Nephron (organoid): Measurements from ENCODE around the gene PRR23E.

Experiments used
- H3K27ac Mint-ChIP-seq, 3 experiments: 2 replicates each; pipeline ENCODE4 v1.8.0; 2020; ENCODE audit warnings: mixed read lengths in 3 of 3, mild to moderate bottlenecking in 2 of 3, moderate library complexity in 1 of 3
- H3K27me3 Mint-ChIP-seq: 2 replicates; pipeline ENCODE4 v1.8.0; 2021; ENCODE audit warnings: low read depth, mild to moderate bottlenecking, moderate library complexity, mixed read lengths
- H3K36me3 Mint-ChIP-seq: 2 replicates; pipeline ENCODE4 v1.8.0; 2020; ENCODE audit warnings: low read depth, mixed read lengths
- H3K4me1 Mint-ChIP-seq: 2 replicates; pipeline ENCODE4 v1.8.0; 2020; ENCODE audit warnings: mixed read lengths
- H3K4me3 Mint-ChIP-seq, 3 experiments: 2 replicates each; pipeline ENCODE4 v1.8.0; 2020; ENCODE audit warnings: mild to moderate bottlenecking in 3 of 3, mixed read lengths in 3 of 3, moderate library complexity in 2 of 3
- H3K9me3 Mint-ChIP-seq: 2 replicates; pipeline ENCODE4 v1.8.0; 2020; ENCODE audit warnings: mixed read lengths
- CTCF ChIP-seq, 3 experiments: fragments of 200-600 bp; sonication (generic); IDR thresholded peaks; one replicate each; pipeline ENCODE4 v1.5.0; 2021; ENCODE audit warnings: antibody characterized with exemption in 3 of 3; ENCODE audit not compliant: unreplicated experiment in 3 of 3

PRR23E gene

GRCh38 chr3:127192576-127193232 lies at the start of gene PRR23E:
TSS of gene PRR23E (plus strand) at chr3:127193131. CDS start at chr3:127196686, 3,555 bp downstream.
- peaks cover 10% of the 10 kb centered on the region for H3K27me3 Mint-ChIP-seq
- peaks cover 12% of the 10 kb centered on the region for H3K9me3 Mint-ChIP-seq

GRCh38 chr3:127143172-127143571 lies 49.8 kb upstream of the PRR23E start:
- H3K4me1 Mint-ChIP-seq = peaks cover 18% of the 10 kb centered on the region
- no peak for TF ChIP-seq CTCF (IDR thresholded peaks at IDR 0.05; ENCODE audit: unreplicated experiment in 3 of 3)
- no peak overlapping the region for H3K4me3 Mint-ChIP-seq
- no peak overlapping the region for H3K27ac Mint-ChIP-seq
- peaks cover 48% of the 10 kb centered on the region for H3K27me3 Mint-ChIP-seq
- no peaks in the 10 kb centered on the region for H3K9me3 Mint-ChIP-seq
- H3K36me3 Mint-ChIP-seq = no peaks in the 10 kb centered on the region

More at GRCh38 chr3:127192576-127193232, at the start of gene PRR23E:
- H3K4me3 Mint-ChIP-seq = no peak within 1 kb of the TSS
- no peaks in the 10 kb centered on the region for H3K4me1 Mint-ChIP-seq
- no peak within 1 kb of the TSS for H3K27ac Mint-ChIP-seq
- no peaks in the 10 kb centered on the region for H3K36me3 Mint-ChIP-seq
- TF ChIP-seq CTCF (IDR thresholded peaks at IDR 0.05; ENCODE audit: unreplicated experiment in 3 of 3) = no peak

- peaks cover 7% of the 10 kb centered on the region for H3K4me1 Mint-ChIP-seq
- no peaks in the 10 kb centered on the region for H3K9me3 Mint-ChIP-seq
- TF ChIP-seq CTCF (IDR thresholded peaks at IDR 0.05; ENCODE audit: unreplicated experiment in 3 of 3) = no peak
- no peak overlapping the region for H3K4me3 Mint-ChIP-seq
- no peak overlapping the region for H3K27ac Mint-ChIP-seq
- peaks cover 42% of the 10 kb centered on the region for H3K27me3 Mint-ChIP-seq
- H3K36me3 Mint-ChIP-seq = no peaks in the 10 kb centered on the region
Observed at GRCh38 chr3:127144631-127145030, 48.3 kb upstream of the PRR23E start.

GRCh38 chr3:127145266-127145665 lies 47.7 kb upstream of the PRR23E start:
- TF ChIP-seq CTCF (IDR thresholded peaks at IDR 0.05; ENCODE audit: unreplicated experiment in 3 of 3) = no peak
- no peaks in the 10 kb centered on the region for H3K9me3 Mint-ChIP-seq
- no peak overlapping the region for H3K27ac Mint-ChIP-seq
- peaks cover 42% of the 10 kb centered on the region for H3K27me3 Mint-ChIP-seq
- no peak overlapping the region for H3K4me3 Mint-ChIP-seq
- no peaks in the 10 kb centered on the region for H3K36me3 Mint-ChIP-seq
- peaks cover 7% of the 10 kb centered on the region for H3K4me1 Mint-ChIP-seq

- peaks cover 35% of the 10 kb centered on the region for H3K27me3 Mint-ChIP-seq
- H3K27ac Mint-ChIP-seq = no peak overlapping the region
- TF ChIP-seq CTCF (IDR thresholded peaks at IDR 0.05; ENCODE audit: unreplicated experiment in 3 of 3) = no peak
- H3K4me3 Mint-ChIP-seq = no peak overlapping the region
- no peaks in the 10 kb centered on the region for H3K9me3 Mint-ChIP-seq
- H3K4me1 Mint-ChIP-seq = no peaks in the 10 kb centered on the region
- no peaks in the 10 kb centered on the region for H3K36me3 Mint-ChIP-seq
Observed at GRCh38 chr3:127147291-127147885, 45.5 kb upstream of the PRR23E start.
